GM18909 (cell line): ENCODE results near the gene ZNHIT1.

ENCODE experiments used
- ATAC-seq: cut with Tn5 transposase; IDR thresholded peaks from one replicate; pipeline ENCODE4 v1.9.1; 2021; ENCODE audit warnings: mild to moderate bottlenecking; ENCODE audit not compliant: unreplicated experiment, poor library complexity

The ZNHIT1 gene

GRCh38 chr7:101216001-101216859 lies 1.7 kb upstream of the ZNHIT1 start:
- ATAC-seq, result no peak

GRCh38 chr7:101216860-101217387 lies 1.0 kb upstream of the ZNHIT1 start:
- peak; percentile 24 for ATAC-seq

- ATAC-seq, result peak; percentile 20
These were observed 516 bp downstream of the ZNHIT1 start for GRCh38 chr7:101218236-101219125.

- no peak for ATAC-seq
These were observed 2.3 kb downstream of the ZNHIT1 start for GRCh38 chr7:101220295-101220694.

GRCh38 chr7:101222275-101222830 lies 4.4 kb downstream of the ZNHIT1 start:
- ATAC-seq, result no peak

GRCh38 chr7:101223528-101223927 lies 5.6 kb downstream of the ZNHIT1 start:
- no peak for ATAC-seq

GRCh38 chr7:101225650-101226049 lies 7.7 kb downstream of the ZNHIT1 start:
- ATAC-seq, result no peak

- no peak for ATAC-seq
These were observed 8.8 kb downstream of the ZNHIT1 start for GRCh38 chr7:101226721-101227120.

GRCh38 chr7:101231644-101232043 lies 13.7 kb downstream of the ZNHIT1 start:
- ATAC-seq, result no peak

GRCh38 chr7:101232141-101232850 lies 14.3 kb downstream of the ZNHIT1 start:
- no peak for ATAC-seq

- ATAC-seq, result no peak
These were observed 16.1 kb downstream of the ZNHIT1 start for GRCh38 chr7:101233907-101234547.

GRCh38 chr7:101234636-101235035 lies 16.7 kb downstream of the ZNHIT1 start:
- ATAC-seq, result no peak

- ATAC-seq, result no peak
These were observed 17.1 kb downstream of the ZNHIT1 start for GRCh38 chr7:101235050-101235449.

- no peak for ATAC-seq
These were observed 17.6 kb downstream of the ZNHIT1 start for GRCh38 chr7:101235522-101235921.

GRCh38 chr7:101236292-101236835 lies 18.4 kb downstream of the ZNHIT1 start:
- ATAC-seq, result no peak

- ATAC-seq, result no peak
These were observed 19.5 kb downstream of the ZNHIT1 start, which contains the start of gene CLDN15 for GRCh38 chr7:101237206-101238067. Gene CLDN15, minus strand, starts transcription at chr7:101237802. Its CDS starts 221 bp downstream, at chr7:101237581.

GRCh38 chr7:101238226-101239182 lies 20.5 kb downstream of the ZNHIT1 start:
- ATAC-seq, result no peak
